AG09319 (cell line): ENCODE measurements around the gene PCARE.

Experiments used
- DNase-seq: peaks from one replicate; pipeline ENCODE4 v3.0.0-alpha.2; 2010; ENCODE audit warnings: low read depth; ENCODE audit errors: extremely low read depth
- CTCF ChIP-seq: IDR thresholded peaks from 2 replicates; pipeline ENCODE4 v1.5.1; 2011; ENCODE audit warnings: low read depth, mild to moderate bottlenecking, inconsistent platforms, low read length, moderate library complexity

PCARE gene

DNA sequence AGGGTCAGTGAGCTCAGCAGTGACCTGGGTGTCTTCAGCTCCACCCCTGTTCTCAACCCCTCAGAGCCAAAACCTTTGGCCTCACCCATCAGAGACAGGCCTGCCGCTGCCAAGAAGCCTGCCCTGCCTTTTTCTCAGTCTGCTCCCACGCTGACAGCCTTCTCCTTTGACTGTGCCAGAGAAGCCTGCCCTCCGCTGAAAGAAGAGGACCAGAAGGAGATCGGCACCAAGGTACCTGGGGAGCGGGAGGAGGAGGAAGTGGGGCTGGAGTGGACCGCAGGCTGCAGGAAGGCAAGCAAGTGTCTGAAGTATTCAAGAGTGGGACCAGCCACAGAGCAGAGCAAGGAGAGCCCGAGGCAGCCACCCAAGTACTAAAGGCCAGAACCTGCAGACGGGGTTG lies 60.0 kb downstream of the PCARE start:
- no peak for DNase-seq
- no peak for TF ChIP-seq CTCF

GRCh38 chr2:29013057-29013780 lies 61.1 kb downstream of the PCARE start:
- DNase-seq: no peak
- no peak for TF ChIP-seq CTCF

DNA sequence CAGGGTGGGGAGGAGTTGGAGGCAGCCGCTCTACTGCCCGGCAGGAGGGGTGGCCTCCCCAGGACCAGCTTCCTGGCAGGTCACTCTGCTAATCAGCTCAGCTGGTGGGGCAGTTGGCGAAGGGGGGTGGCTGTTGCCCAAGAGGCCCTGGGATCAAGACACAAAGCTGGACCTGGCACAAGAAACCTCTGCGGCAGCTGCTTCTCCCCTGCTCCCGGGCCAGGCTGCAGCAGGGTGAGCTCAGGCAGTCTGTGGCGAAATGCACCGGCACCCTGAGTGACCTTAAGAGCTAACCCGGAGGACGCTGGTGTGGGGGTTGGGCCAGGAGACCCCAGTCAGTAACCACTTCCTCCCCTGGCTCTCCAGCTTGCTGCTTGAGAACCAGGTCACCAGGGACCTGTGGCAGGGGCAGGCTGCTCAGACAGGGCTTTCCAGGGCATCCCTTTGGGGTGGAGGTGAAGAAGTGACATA lies 62.1 kb downstream of the PCARE start:
- no peak for DNase-seq
- no peak for TF ChIP-seq CTCF
